EH (cell line): Measurements from ENCODE around the gene GCGR.

Experiments
- DNase-seq: peaks from one replicate; pipeline ENCODE4 v3.0.0-alpha.2; 2015; ENCODE audit warnings: low read depth

Gene GCGR

DNA sequence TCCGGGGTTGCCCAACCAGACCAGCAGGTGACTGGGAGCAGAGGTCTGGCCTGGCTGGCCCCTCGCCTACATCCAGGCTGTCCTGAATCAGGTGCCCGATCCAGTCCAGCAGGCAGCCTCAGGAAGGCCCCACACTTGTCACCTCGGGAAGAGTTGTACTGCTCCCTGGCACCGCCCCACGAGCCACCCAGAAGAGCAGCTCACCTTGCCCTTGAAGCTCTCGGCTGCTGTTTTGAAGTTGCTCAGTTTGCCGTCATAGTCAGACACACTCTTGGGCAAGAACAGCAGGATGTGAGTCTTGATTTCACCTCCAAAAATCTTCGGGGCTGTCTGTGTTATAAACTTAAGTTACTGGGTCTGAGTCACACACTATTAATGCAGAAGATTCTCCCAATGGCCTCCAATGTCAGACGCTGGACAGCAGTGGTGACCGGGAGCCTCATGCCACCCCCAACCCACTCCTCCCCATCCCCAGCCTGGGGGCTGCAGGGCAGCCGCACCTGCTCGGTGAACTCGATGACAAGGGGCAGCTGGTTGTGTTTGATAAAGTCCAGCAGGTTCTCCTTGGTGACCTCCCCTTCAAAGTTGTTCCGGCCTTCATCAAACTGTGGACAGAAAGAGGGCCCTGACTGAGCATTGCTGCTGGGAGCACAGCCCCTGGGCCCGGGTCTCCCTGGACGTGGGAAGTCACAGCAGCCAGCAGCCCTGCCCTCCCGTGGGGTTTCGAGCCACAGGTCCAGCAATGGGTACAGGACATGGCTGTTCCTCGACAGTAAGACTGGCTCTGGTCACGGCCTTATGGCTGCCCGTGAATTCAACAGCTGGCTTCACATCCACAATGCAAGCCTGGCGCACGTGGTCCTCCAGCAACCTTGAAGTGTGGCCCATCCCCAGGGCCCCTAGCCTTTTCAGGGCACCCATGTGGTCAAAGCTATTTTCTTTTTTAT is 43.1 kb downstream of the GCGR start:
- DNase-seq, result no peak

DNA sequence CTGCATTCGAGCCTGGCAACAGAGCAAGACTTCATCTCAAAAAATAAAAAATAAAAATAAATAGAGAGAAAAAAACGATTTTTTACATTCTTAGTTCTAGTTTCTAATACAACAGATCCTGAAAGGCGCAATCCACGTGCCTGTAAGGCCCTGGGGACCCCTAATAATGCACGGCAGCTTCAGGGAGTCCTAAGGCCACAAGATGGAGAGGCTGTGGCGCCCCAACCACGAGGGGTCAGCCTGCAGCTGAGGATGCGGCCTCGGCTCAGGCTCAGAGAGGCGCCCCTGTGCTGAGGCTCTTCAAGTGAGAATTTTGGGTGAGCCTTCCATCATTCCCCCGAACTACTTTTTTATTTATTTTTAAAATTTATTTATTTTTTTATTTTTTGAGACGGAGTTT is 45.5 kb downstream of the GCGR start:
- no peak for DNase-seq

DNA sequence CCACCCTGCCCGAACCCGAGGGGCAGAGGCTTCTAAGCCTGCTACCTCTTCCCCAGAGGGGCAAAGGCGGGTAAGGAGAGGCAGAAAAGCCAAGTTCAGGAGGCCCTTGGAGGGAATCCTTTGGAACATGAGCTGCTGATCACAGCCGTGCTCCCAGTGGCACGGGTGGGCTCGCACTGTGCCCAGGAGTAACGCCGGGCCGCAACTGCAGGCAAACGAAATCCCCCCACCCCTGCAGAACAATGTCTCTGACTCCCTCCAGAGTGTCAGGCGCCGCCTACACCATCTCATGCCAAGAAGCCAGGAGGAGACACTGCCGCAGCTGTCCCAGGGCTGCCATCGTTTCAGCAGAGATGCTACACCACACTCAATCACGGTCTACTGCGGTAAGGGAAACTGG is 47.5 kb downstream of the GCGR start:
- no peak for DNase-seq

DNA sequence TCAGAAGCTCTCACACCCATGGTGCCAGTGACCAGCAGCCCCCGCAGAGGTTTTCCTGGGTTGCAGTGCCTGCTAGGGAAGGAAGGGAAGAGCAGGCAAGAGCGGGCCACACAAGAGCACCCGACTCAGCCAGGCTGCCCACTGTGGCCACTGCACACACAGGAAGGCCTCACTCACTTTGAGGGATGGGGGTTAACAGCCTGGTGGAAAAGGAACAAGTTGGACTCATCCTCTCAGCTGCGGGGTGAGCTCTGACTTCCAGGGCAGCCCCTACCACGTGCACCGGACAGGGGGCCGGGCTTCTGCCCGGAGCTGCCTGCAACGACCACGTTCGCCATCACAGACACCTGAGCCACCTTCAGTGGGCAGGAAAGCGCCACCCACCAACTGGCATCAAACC is 48.3 kb downstream of the GCGR start:
- DNase-seq, result no peak

DNA sequence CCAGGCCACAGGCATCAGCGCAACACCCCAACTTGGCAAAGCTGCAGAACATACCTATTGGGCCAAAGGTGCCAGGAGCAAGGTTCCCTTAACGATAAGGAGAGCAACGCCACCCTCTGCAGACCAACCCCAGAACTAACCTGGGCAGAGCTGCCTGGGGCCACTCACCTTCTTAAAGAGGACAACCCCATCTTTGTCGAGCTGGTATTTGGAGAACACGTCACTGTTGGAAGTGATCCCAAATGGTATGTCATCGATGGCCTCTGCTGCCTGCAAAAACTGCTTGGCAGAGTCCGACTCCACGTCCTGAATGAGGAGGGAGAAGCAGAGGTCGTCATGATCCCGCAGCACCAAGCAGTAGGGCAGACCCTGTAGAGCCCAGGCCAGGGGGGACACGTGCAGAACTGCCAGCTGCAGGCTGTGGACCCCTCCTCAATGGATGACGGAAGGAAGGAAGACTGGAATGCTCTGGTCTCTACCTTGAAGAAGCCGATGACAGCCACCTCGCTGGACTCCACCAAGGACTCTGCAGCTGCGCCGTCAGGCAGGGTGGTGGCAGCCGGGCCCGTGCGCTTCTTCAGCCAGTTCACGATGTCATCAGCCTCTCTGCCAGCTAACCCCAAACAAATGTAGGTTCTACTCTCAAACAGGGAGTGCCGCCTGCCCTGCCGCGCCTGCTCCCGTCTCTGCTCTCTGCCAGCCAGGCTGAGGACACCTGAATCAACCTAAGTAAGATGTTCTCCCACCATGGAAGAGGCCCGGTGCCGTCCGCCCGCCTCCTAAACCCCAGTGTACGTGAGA is 51.2 kb downstream of the GCGR start:
- DNase-seq, result no peak

DNA sequence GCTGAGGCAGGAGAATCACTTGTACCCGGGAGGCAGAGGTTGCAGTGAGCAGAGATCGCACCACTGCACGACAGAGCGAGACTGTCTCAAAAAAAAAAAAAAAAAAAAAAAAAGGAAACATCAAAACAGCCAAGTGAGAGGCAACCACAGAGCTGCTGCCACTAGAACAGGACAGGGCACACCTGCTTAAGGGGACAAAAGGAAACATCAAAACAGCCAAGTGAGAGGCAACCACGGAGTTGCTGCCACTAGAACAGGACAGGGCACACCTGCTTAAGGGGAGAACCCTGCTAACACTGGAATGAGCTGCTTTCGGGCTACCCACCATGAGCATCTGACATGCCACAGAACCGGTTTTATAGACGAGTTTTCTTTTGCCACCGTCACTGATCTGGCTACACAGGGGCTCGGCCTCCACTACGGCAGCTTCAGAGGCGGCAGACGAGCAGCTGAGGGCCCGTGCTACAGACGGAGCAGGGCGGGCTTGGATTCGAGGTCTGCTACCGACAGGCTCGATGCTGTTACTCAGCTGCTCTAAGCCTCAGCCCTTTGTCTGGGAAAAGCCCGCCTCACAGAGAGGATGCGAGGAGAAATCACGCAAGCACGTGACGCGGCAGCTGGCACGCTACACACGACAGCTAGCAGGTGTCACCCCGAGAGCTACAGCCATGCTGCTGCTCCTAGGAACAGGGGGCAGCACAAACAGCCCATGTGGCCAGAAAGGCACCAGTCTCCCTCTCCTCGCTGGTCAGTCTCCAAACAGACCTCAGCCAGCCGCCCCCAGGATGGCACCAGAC is 54.4 kb downstream of the GCGR start:
- DNase-seq, result no peak

DNA sequence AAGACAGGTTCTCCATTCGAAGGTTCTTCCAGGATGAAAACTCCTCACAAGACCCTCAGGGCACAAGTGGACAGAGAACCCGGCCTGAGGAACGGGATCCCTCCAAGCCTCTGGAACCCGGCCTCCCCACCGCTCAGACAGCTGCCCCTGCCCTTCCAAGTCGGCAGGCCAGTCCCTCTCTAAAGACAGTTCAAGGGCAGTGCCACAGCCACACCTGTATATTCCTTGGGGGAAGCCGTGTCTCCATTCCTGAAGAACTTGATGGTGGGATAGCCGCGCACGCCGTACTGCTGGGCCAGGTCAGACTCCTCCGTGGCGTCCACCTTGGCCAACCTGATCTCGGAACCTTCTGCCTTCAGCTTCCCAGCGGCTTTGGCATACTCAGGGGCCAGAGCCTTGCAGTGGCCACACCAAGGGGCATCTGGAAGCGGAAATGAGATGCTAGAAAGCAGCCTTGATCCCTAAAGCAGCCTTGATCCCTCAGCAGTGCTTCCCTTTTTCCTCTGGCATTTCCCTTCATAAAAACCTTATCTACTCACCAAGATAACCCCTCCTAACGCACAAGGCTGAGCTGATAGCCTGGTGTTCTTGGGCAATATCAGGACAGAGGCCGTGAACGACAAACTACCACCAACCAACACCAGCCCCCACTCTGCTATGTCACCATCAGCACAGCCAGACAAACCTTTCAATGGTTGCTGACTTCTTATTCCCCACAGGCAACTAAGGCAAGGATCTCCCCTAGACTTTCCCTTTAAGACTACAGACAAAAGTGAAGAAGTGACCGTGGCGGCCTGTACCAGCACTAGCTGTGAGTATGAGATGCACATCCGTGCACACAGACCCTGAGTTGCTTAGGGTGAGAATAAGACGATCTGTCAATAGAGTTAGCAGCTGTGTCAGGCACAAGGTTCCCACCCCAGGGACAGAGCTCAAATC is 55.3 kb downstream of the GCGR start:
- DNase-seq, result peak; percentile 32

DNA sequence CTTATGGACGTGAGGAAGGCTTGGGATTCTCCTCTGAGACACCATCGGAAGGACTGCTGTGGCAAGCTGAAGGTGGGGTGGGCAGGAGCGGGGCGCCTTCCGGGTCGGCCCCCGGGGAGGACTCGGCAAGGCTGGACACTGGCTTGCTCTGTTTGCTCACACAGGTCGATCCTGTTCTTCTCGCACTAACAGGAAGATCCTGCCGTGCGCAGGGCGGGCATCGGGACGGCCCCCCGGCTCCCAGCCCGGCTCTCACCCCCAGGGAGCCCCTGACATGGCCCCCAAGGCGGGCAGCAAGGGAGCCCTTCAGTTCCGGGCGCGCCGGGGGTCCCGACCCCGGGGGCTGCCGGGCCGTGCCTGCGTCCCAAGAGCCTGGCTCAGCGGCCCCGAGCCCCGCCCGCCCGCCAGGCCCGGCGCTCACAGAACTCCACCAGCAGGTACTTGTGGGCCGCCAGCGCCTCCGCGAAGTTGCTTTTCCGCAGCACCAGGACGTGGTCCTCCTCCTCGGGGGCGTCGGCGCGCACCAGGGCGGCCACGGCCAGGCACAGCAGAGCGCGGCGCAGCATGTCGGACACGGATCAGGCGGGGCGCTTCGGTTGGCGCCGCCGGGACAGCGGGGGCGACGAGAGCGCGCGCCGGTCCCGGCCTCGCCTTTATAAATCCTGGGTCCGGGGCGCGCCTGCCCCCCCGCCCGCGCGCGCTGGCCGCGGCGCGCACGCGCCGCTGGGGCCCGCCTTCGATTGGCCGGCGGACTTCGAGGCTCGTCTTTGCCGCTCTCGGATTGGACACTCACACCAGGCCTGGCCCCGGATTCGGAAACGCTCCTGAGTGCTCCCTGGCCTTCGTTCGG is 56.2 kb downstream of the GCGR start, which contains the start of gene P4HB:
P4HB (minus strand) TSS at position 630 of the 850 bp plus-strand sequence; CDS start at position 566, 64 bp downstream.
- no peak for DNase-seq

DNA sequence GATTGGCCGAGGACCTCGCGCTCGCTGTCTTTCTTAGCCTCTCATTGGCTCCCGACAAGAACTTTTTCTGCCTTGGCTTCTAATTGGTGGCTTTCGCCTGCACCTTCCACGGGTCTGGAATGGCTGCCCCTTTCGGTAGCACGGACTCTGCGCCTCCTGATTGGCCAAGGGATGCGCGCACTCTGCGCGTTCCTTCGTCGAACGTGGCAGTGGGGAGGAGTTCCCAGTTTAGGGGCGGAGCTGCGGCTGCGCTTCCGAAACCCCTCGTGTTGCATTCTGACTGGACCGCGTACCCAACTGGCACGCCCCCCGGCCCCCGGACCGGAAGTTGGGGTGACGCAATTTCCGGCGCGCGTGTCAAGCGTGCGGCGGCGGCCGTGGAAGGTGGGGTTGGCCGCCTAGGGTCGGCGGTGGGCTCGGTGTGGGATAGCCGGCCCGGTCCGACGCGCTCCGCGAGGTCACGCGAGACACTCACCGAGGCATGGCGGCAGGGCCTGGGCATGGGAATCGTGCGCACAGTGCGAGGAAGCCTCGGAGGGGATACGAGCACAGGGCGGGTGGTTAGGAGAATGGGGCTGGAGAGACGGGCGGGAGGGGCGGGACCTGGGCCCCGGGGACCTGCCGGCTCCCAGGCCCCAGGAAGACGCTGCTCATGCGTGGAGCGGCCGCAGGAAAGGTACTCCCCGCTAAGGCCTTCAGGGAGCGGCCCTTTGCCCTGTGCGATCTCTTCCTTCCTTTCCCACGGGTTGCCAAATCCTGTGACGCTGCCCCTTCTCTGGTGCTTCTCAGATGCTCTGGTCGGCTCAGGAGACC is 57.0 kb downstream of the GCGR start:
- DNase-seq, result peak; percentile 100

DNA sequence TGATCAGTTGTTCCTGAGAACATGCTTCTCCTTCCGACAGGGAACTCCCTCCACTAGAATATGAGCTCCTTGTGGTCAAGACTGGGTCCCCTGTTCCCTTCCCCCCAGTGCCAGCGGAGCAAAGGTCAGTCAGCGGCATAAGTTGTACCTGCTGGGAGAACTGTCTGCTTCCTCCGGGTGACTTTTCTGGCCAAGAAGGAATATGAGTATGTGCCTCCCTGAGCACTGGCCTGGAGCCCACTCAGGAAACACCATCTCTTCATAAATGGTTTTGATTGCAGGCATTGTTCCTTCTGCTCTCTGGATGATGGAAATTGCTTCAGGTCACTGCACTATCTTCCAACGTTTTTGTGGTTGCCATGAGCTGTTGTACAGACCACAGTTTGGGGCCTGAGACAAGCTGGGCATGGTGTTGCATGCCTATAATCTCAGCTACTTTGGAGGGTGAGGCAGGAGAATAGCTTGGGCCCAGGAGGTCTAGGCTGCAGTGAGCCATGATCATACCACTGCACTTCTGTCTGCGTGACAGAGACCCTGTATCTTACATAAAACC is 59.2 kb downstream of the GCGR start:
- no peak for DNase-seq
